ENCODE data around the gene GPR132.
"Not testable (repeated sequence)": the region's sequence is repeated elsewhere in the genome, so short reads cannot be mapped to it uniquely, and the experiment has no call there.

Gene GPR132

DNA sequence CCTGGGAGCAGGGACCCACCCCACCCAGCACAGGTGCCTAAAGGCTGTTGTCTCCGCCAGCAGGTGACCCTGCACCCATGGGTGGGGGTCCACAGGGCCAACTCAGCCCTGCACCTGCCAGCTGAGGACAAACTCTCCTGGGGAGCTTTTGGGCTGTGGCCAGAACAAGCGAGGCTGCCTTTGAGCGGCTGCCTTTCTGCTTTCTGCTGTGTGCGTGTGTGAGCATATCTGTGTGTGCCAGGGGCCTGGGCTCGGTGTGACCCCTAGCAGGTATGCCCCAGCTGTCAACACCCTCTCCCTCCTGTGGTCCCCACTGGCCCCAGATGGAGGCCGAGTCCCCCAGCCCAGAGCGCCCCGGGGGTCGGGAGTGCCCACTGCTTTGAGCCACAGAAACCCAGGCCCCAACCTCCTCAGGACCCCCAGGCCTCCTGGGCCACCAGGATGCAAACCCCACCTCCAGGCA is 25.9 kb upstream of the GPR132 start:
- DNase-seq, result no peak

DNA sequence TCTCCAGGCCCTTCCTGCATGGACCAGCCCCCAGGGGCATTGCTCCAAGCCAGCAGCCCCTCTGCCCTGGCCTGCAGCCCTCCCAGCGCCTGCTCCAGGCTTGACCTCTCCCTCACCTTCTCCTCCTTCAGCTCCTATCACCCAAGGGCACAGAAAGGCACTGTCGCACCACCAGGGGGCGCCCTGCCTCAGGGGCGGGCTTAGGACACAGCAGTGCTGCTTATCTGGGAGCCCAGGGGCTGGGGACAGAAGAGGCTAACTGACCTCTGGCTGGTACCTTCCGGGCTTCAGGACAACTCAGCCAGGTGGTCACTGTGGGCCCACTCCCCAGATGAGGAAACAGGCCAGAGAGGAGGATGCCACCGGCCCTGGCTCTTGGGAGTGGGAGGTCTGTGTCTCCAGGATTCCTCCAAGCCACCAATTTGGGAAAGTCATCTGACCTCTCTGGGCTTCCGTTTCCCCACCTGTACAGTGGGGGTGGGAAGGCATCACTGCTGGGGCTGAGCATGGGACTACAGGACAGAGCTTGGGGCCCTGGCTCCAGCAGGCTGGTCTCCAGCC is 25.3 kb upstream of the GPR132 start:
- DNase-seq, result peak; percentile 56 to 83

GRCh38 chr14:105089746-105090492 is 24.7 kb upstream of the GPR132 start:
- no peak for DNase-seq

GRCh38 chr14:105088812-105089745 is 23.8 kb upstream of the GPR132 start:
- DNase-seq, result no peak

DNA sequence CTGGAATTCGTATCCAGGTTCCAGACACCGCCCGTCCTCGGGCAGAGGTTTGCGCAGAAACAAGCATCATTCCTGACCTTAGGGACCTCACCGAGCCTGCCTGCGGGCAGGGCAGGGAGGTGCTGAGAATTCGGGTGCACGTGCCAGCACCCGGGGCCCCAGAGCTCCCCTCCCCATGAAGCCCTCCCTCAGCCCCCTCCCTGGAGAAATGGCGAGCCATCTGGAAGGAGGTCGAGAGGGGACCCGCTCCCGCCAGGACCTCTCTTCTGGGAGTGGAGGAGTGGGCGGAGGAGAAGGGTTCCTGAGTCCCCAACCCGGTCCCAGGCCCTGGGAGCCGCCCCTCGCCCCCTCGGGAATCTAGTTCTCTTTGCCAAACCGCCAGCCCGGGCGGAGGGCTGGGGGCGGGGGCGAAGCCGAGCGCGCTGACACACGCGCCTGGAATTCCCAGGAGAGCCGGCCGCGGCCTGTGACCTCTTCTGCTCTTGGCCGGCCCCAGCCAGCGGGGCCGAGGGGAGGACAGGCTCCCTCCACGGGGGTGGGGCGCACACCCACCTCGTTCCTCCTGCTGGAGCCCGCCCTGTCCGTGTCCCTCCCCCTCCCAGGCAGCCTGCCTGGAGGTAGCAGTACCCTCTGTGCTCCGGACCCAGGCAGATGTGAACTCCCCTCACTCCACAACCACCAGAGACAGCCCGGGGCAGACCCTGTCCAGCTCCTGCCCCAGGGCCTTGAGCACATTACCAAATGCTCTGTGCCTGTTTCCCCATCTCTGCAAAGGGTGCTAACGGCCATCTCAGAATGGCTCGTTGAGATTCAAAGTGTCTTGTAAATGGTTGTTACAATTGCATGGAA is 23.0 kb upstream of the GPR132 start:
- DNase-seq, result no peak

DNA sequence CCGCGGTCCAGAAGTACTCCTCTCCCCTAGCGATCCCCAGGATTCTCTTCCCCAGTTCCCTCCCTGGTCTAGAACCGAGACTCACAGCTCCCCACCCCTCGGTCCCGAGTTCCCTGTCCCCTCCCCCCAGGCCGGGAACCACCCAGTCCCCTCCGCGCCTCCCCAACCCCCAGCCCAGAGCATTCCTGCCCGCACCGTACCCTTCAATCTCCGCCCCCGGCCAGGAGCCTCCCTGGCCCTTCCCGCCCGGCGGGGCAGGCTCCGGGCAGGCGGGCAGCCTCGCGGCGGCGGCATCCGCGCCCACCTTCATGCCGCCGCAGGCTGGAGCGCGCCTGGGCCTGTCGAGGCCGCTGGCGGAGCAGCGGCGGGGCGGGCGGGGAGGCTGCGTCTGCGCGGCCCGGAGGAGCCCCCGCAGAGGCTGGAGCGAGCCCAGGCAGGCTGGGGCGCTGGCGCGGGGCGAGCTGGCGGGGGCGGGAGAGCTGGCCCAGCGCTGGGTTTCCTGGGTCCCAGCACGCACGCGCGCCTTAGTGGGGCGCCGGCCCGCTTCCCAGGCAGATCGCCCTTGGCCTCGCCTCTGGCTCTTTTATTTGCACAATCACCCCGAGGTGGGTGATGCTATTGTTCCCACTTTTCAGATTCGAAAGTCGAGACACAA is 22.2 kb upstream of the GPR132 start:
- no peak for DNase-seq

DNA sequence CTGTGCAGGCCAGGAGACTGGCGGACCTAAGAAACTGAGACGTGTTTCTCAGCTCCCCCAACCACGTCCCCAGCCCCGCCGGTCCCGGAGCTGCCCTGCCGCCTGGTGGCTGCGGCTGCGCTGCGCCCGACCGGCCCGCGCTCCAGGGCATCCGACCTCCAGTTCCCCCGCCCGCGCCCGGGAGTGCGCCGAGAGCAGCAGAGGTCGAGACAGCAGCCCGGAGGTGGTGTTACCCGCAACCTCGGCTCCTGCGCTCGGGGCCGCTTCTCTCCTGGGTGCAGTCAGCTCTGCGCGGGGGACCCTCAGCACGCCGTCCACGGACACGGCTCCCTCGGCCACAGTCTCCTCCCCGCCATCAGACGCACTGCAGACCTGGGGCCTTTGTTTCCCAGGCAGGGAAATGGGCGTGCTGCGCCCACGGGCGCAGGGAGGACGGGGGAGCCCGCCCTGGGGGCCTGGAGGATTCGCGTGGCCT is 21.6 kb upstream of the GPR132 start:
- peak in 1 of 2 experiments; percentile 49 for DNase-seq

DNA sequence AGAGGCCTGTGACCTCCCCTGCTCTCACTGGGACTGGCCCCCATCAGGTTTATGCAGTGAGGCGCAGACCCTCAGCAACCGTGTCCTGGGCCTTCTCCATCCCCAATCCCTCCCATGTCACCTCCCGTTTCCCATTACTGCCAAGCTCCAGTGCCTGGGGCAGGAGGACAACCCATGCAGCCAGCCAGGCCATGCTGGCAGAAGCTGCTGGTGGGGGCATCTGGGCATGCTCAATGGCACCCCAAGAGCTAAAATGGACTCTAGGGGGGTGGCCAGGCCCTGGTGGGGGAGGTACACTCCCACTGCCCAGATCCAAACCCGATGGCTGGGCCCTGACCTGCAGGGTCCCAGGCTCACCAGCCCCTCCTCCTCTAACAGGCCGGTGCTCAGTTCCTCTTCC is 20.5 kb upstream of the GPR132 start:
- DNase-seq, result no peak

DNA sequence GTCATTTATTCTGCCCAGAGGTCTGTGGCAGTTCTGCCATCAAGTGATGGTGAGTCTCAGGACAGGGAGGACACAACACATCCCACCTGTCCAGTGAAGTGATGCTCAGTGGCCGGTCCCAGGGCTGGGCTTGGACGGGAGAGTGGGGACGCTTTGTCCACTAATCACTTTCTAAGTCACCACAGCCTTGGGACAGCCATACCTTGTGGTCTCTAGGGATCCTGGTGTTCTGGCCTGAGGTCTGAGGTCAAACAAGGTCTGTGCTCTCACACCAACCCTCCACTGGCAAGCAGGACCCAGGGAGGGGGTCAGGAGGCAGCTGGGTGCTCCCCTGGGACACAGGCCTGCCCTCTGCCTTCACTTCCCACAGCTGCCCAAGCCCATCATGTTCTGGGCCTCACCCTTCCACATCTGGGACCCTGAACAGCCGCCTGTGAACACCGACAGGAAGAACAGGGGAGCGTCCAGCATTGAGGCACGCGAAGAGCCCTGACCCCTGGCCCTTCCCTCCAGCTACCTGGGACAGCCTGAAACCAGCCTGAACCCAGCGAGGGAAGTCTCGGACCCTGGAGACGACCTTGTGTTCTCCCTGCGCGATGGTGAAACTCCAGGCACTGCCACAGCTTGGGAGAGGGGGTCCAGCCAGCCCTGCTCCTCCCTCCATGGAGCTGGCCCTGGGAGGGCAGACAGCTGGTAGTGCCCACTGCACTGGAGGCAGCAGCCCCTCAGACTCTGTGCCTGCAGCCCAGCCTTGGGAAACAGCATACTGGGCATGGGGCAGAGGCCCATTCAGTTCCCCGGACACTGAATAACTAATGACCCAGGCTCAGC is 19.7 kb upstream of the GPR132 start:
- DNase-seq, result no peak

- no peak for DNase-seq
Measured at GRCh38 chr14:105083926-105084685, 18.9 kb upstream of the GPR132 start.

GRCh38 chr14:105082703-105083102 is 17.5 kb upstream of the GPR132 start:
- no peak for DNase-seq

GRCh38 chr14:105081473-105081872 is 16.2 kb upstream of the GPR132 start:
- not testable (repeated sequence) for DNase-seq

GRCh38 chr14:105080161-105080560 is 14.9 kb upstream of the GPR132 start:
- no peak for DNase-seq

DNA sequence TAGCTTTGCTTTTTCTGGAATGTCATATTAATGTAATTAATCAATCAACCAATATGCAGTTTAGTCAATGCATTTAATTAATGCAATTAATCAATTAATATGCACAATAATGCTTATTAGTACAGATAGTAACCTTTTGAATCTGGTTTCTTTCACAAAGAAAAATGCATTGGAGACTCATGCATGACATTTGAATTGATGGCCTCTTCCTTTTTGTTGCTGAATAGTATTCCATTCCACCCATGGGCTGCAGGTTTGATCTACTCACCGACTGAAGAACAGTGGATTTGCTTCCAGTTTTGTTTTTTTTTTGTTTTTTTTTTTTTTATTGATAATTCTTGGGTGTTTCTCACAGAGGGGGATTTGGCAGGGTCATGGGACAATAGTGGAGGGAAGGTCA is 13.1 kb upstream of the GPR132 start:
- DNase-seq, result no peak

GRCh38 chr14:105077649-105077995 is 12.4 kb upstream of the GPR132 start:
- DNase-seq, result no peak

DNA sequence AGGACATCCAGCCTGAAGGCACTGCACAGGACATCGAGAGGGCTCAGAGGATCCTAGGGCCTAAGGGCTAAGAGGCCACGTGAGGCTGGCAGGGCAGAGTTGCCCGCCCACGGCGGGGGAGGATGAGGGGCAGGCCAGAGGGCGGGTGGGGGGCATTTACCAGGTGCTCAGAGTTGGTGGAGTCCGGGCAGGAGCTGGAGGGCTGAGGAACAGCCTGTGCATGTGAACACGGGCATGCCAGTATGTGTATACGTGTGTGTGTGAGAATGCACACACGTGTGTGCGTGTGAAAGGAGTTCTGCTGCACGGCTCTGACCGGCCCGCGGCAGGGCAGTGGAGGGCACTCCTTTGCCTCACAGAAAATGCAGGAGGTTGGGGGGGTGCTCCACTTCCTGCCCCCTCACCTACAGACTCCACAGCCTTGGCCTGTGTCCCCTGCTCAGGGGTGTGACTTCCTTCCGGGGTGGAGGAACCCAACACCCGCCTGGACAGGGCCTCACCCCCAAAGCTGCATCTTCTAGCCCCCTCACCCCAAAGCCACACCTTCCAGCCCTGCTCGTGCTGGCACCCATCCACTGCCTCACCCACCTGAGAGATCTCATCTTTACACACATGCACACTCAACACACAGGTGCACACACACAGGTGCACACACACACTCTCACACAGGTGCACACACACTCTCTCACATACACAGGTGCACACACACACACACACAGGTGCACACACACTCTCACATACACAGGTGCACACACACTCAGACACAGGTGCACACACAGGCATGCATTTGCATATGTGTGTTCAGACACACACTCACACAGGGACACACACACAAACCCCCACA is 11.8 kb upstream of the GPR132 start:
- no peak for DNase-seq

- no peak for DNase-seq
Measured at GRCh38 chr14:105076296-105076804, 11.1 kb upstream of the GPR132 start.

DNA sequence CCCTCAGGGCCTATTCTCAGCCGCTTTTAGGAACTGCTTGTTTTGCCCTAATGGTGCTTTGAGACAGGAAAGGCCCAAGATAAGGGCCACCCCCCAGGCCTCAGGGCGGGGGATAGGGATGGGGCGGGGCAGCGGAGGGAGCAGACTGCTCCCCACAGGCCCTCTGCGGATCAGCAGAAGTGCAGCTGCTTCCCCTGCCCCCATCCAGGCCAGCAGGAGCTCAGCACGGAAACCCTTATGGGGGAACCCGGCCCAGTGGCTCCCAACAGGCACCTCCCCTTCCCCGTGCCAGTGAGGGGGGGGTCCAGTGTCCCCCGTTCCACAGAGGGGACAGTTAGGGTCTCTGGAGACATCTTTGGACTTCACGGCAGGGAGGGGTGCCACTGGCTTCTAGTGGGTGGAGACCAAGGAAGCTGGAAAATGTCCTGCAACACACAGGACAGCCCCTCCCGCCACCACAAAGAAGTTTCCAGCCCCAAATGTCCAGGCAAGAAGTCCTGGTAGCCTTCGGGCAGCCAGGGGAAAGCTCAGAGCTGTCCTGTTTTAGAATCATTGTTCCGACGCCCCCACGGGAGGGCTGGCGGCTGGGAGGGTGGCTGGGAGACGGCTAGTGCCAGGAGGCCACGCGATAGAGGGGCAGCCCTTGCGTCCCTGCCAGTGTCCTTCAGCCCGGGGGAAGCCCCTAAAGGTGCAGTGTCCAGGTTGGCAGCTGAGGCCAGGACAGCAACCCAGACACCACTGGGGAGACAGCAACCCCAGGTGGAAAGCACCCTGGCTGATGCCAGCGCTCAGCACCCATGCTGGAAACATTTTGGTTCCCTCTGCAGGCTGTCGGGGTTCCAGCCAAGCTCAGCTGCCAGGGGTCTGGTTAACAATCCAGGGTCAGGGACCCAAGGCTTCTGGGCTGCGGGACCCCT is 10.4 kb upstream of the GPR132 start:
- DNase-seq, result no peak
